Thoracic aorta (tissue), 2 donors: ENCODE measurements around the gene IER5L. TPM values are rescaled to one million over a fixed set of nuclear protein-coding genes. Genes with fewer than 3 reads are reported as not detected.

Experiments used
- ATAC-seq: fragments of 150-250 bp; one replicate; pipeline ENCODE4 v1.8.0; 2017; ENCODE audit warnings: low read depth; ENCODE audit not compliant: insufficient number of reproducible peaks, low FRiP score
- DNase-seq: peaks from one replicate; pipeline ENCODE4 v3.0.0-alpha.2; 2020; ENCODE audit warnings: low spot score
- H3K27ac ChIP-seq, 2 donors: fragments of 200-600 bp; sonication (generic); 1 replicate in 1 of 2; 2 replicates in 1 of 2; pipeline ENCODE4 v1.5.1; 2016; ENCODE audit warnings: mild to moderate bottlenecking in 2 of 2, moderate library complexity in 2 of 2
- H3K27me3 ChIP-seq: fragments of 200-600 bp; sonication (generic); replicated peaks from 2 replicates; pipeline ENCODE4 v1.6.0; 2016; ENCODE audit warnings: mild to moderate bottlenecking; ENCODE audit not compliant: insufficient read depth
- H3K36me3 ChIP-seq: fragments of 200-600 bp; sonication (generic); one replicate; pipeline ENCODE4 v1.5.1; 2016
- H3K4me1 ChIP-seq, 2 donors: fragments of 200-600 bp; sonication (generic); 1 replicate in 1 of 2; 2 replicates in 1 of 2; pipeline versions ENCODE4 v1.5.1 to v1.6.0; 2016; ENCODE audit warnings: low read depth in 2 of 2, mild to moderate bottlenecking in 1 of 2; ENCODE audit not compliant: control insufficient read depth in 1 of 2
- H3K4me3 ChIP-seq: fragments of 200-600 bp; sonication (generic); 2 replicates; pipeline ENCODE4 v1.5.1; 2016; ENCODE audit warnings: mild to moderate bottlenecking
- H3K9me3 ChIP-seq: fragments of 200-600 bp; sonication (generic); 2 replicates; pipeline ENCODE4 v1.5.1; 2016
- total RNA-seq, 2 donors: library from RNA; depleted of rRNA; stranded (reverse); fragments of >200 nt; gene quantifications; one replicate each; pipeline versions ENCODE4 v1.1.0 to v1.2.3, GENCODE V29; 2016
- TF ChIP-seq, protein P1 (sequence below): fragments of 200-600 bp; sonication (generic); IDR thresholded peaks from one replicate; pipeline ENCODE4 v1.5.1; 2019; ENCODE audit warnings: antibody characterized with exemption

IER5L gene
- total RNA-seq, 2 donors from 2014 or later = 65.4 to 81.2 TPM

DNA sequence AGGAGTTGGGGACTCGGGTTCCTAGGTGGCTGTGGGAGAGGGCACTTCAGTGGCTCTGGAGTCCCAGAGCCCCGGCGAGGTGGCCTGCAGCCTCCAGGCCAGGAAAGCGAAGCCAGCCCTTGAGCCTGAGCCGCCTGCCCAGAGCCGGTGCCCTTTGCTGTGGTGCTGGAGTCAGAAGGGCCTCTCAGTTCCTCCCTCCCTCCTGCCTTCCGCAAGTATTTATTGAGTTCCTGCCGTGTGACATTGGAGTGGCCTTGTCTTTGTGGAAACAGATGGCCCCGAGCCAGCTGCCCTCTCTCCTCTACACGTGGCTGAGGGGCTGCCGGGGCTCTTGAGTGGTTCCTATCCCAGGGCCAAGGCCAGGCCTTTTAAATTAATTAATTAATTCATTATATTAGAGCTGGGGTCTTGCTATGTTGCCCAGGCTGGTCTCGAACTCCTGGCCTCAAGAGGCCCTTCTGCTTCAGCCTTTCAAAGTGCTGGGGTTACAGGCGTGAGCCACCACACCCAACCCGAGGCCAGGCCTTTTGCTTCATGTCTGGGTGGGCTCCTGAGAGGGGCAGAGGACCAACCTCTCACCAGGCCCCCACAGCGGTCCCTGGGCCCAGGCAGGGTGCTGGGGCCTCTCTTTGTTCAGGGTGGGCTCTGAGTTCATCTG is 45.6 kb upstream of the IER5L start:
- H3K27ac ChIP-seq = no peak overlapping the region
- ATAC-seq (no peak), DNase-seq (no peak)
- TF ChIP-seq, protein P1, sequence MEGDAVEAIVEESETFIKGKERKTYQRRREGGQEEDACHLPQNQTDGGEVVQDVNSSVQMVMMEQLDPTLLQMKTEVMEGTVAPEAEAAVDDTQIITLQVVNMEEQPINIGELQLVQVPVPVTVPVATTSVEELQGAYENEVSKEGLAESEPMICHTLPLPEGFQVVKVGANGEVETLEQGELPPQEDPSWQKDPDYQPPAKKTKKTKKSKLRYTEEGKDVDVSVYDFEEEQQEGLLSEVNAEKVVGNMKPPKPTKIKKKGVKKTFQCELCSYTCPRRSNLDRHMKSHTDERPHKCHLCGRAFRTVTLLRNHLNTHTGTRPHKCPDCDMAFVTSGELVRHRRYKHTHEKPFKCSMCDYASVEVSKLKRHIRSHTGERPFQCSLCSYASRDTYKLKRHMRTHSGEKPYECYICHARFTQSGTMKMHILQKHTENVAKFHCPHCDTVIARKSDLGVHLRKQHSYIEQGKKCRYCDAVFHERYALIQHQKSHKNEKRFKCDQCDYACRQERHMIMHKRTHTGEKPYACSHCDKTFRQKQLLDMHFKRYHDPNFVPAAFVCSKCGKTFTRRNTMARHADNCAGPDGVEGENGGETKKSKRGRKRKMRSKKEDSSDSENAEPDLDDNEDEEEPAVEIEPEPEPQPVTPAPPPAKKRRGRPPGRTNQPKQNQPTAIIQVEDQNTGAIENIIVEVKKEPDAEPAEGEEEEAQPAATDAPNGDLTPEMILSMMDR = no peak
- H3K4me1 ChIP-seq = peaks cover 3 to 11% of the 10 kb centered on the region in 2 donors
- H3K9me3 ChIP-seq = no peaks in the 10 kb centered on the region
- no peaks in the 10 kb centered on the region for H3K36me3 ChIP-seq
- H3K27me3 ChIP-seq = no peaks in the 10 kb centered on the region
- H3K4me3 ChIP-seq = no peak overlapping the region

DNA sequence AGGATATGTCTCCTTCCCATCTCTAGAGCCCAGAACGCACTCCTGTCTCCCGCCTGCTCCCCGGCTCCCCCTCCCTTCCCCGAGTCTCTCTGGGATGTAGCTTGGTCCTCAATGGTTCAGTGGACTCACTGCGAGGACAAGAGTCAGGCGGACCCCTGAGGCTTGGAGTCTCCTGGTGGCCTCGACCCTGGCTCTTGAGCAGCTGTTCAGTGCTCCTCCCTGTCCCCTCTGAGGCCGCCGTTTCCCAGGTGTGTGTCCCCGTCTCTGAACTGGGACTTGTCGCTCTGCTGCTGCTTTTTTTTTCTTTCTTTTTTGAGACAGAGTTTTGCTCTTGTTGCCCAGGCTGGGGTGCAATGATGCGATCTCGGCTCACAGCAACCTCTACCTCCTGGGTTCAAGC is 44.8 kb upstream of the IER5L start:
- Histone ChIP-seq H3K27ac (no peak overlapping the region), H3K27me3 (no peaks in the 10 kb centered on the region), H3K4me3 (no peak overlapping the region), H3K9me3 (no peaks in the 10 kb centered on the region), H3K36me3 (no peaks in the 10 kb centered on the region), H3K4me1 (peaks cover 3 to 11% of the 10 kb centered on the region in 2 donors)
- DNase-seq (no peak), ATAC-seq (no peak)
- TF ChIP-seq, protein P1 = no peak

DNA sequence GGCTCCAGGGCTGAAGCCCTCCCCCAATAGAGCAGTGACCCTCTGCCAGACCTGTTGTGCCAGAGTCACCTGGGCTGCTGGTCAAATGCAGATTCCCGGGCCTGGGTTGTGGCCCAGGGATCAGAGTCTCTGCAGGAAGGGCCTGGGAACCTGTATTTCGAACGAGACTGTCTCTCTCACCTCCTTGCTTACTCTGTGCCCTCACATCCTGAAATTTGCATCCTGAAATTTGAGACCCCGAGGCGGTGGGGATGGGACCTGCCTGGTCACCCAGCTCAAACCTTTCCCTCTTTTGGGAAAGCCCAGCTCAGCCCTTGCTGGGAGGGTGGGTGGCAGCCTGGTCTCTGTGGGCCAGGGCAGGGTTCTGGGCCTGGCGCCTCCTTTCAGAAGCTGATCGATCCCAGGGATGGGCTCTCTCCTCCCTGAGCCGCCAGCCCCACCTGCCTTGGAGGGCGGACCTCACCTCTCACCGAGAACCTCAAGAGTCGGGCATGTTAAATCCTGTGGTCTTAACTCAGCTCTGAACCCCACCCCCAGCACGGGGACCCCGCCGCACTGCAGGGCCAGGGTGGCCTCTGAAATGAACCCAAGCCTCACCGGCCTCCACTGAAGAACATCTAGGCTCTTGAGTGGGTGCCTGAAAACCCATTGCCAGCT is 44.0 kb upstream of the IER5L start:
- ATAC-seq (no peak), DNase-seq (no peak)
- H3K27me3 ChIP-seq = no peaks in the 10 kb centered on the region
- H3K27ac ChIP-seq = no peak overlapping the region
- peaks cover 3 to 11% of the 10 kb centered on the region in 2 donors for H3K4me1 ChIP-seq
- no peak overlapping the region for H3K4me3 ChIP-seq
- no peaks in the 10 kb centered on the region for H3K9me3 ChIP-seq
- TF ChIP-seq, protein P1 = no peak
- no peaks in the 10 kb centered on the region for H3K36me3 ChIP-seq

DNA sequence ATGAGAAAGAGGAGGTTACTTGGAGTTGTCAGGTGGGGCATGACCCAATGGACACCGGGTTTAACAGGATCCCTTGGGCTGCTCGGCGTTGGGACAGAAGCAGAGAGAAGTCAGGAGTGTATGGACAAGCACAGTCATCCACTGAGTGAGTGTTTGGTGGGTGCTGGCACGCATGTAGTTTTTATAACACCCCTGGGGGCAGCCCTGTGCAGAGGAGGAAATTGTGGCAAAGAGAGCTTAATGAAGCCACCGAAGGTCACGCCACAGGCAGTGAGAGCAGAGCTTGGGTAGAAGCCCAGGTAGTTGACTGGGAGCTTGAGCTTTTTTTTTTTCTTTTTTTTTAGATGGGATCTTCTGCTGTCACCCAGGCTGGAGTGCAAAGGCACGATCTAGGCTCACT is 43.2 kb upstream of the IER5L start:
- Histone ChIP-seq H3K4me3 (no peak overlapping the region), H3K4me1 (peaks cover 3 to 11% of the 10 kb centered on the region in 2 donors), H3K27ac (no peak overlapping the region), H3K36me3 (no peaks in the 10 kb centered on the region), H3K27me3 (no peaks in the 10 kb centered on the region), H3K9me3 (no peaks in the 10 kb centered on the region)
- DNase-seq (no peak), ATAC-seq (no peak)
- TF ChIP-seq, protein P1 = no peak

DNA sequence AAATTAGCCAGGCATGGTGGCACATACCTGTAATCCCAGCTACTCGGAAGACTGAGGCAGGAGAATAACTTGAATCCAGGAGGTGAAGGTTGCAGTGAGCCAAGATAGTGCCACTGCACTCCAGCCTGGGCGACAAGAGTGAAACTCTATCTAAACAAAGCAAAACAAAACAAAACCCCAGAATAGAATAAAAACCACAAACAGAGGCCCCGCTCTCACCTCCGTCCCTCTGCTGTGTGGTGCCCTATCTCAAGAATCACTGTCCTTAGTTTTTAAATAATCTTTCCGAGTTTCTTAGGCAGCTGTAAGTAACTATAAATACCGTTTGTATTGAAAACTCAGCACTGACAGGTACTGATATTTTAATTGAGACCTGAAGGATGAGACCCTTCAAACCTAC is 42.7 kb upstream of the IER5L start:
- Histone ChIP-seq H3K36me3 (no peaks in the 10 kb centered on the region), H3K4me3 (no peak overlapping the region), H3K4me1 (peaks cover 3 to 8% of the 10 kb centered on the region in 2 donors), H3K9me3 (no peaks in the 10 kb centered on the region), H3K27ac (no peak overlapping the region), H3K27me3 (no peaks in the 10 kb centered on the region)
- DNase-seq = no peak
- no peak for ATAC-seq
- TF ChIP-seq, protein P1 = no peak
